Choroid plexus epithelial cell (primary cell): ENCODE measurements around the gene RPS6KB2.

Experiments used
- DNase-seq: peaks from one replicate; pipeline ENCODE4 v3.0.0-alpha.2; 2010; ENCODE audit warnings: low read depth
- H3K4me3 ChIP-seq: 2 replicates; pipeline ENCODE4 v1.5.1; 2011; ENCODE audit warnings: low read depth, mild to moderate bottlenecking, control low read depth, low read length, moderate library complexity
- TF ChIP-seq, protein P1 (sequence below): conservative IDR thresholded peaks from 2 replicates; pipeline ENCODE4 v1.5.1; 2011; ENCODE audit warnings: low read depth, mild to moderate bottlenecking, control low read depth, inconsistent platforms, low read length, moderate library complexity

RPS6KB2 gene

DNA sequence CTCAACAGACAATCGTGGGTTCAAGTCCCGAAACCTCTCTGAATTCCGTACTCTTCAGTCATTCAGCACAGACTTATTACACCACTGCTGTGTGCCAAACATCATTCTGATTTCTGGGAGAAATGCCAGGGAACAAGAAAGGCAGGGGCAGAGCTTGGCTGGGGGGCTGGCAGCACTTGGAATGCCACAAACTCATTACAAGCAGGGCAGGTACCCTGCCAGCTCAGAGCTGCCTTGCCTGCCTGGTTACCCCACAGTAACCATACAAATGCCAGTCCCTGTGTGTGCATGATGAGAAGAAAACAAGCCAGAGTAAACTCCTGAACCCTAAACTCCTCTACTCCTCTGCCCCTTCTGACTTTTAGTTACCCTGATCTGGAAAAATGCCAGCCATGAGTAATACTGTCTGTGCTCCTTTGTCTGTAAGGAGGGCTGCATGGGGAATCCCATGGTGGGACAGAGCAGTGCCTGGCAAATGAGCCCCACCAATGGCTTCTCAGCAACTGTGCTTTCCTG, 43.4 kb upstream of the RPS6KB2 start:
- TF ChIP-seq, protein P1, sequence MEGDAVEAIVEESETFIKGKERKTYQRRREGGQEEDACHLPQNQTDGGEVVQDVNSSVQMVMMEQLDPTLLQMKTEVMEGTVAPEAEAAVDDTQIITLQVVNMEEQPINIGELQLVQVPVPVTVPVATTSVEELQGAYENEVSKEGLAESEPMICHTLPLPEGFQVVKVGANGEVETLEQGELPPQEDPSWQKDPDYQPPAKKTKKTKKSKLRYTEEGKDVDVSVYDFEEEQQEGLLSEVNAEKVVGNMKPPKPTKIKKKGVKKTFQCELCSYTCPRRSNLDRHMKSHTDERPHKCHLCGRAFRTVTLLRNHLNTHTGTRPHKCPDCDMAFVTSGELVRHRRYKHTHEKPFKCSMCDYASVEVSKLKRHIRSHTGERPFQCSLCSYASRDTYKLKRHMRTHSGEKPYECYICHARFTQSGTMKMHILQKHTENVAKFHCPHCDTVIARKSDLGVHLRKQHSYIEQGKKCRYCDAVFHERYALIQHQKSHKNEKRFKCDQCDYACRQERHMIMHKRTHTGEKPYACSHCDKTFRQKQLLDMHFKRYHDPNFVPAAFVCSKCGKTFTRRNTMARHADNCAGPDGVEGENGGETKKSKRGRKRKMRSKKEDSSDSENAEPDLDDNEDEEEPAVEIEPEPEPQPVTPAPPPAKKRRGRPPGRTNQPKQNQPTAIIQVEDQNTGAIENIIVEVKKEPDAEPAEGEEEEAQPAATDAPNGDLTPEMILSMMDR: no peak
- peak; percentile 42 for DNase-seq
- no peak overlapping the region for H3K4me3 ChIP-seq

DNA sequence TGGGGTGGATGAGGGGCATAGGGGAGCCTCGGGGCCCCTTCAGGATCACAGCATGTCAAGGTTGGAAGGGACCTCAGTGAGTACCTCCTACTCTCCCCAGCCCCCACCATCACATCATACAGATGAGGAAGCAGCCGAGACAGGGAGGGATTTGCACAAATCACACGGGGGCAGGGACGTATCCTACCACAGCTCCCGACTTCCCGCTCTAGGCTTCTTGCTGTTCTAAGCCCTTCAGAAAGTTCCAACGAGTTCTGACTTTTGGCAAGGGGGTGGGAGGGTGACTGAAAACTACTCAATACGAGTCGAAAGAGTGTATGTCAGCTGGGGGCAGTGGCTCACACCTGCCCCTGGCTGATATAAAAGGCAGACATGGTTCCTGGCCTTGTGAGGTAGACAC, 41.2 kb upstream of the RPS6KB2 start:
- TF ChIP-seq, protein P1: no peak
- no peak overlapping the region for H3K4me3 ChIP-seq
- DNase-seq: no peak

DNA sequence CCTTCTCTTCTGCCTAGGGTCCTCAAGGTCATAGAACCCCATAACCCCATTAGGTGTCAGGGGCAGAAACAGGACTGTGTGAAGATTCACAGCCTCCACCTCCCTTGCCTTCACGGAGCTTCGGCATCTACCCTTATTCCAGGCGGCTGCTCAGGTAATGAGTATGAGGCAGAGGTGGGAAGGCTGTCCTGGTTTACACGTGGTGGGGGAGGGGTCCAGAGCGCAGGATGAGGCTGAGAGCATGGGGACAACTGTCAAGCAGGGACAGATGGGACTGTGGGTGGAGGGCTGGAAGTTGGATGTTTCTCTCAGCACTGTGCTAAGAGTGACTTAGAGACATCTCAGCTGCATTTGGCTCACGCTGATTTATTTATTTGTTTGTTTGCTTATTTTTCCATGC, 40.8 kb upstream of the RPS6KB2 start:
- TF ChIP-seq, protein P1: no peak
- DNase-seq: no peak
- no peak overlapping the region for H3K4me3 ChIP-seq

DNA sequence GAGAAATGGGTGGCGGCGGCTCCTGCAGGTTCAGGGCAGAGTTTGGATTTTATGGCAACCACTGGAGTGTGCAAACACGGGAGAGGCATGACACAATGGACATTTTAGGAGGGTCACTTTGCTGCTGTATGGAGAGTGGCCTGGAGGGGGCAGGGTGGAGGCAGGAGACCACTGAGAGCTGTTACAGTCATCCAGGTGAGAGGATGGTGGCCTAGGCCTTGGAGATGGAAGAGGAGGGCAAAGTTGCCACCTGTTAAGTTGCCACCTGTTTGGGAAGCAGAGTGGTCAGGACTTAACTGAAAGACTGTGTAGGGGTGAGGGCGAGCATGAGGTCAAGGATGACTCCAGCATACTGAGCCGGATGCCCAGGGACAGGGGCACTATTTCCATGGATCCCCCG, 38.8 kb upstream of the RPS6KB2 start:
- DNase-seq: no peak
- no peak overlapping the region for H3K4me3 ChIP-seq
- TF ChIP-seq, protein P1: peak; percentile 72

DNA sequence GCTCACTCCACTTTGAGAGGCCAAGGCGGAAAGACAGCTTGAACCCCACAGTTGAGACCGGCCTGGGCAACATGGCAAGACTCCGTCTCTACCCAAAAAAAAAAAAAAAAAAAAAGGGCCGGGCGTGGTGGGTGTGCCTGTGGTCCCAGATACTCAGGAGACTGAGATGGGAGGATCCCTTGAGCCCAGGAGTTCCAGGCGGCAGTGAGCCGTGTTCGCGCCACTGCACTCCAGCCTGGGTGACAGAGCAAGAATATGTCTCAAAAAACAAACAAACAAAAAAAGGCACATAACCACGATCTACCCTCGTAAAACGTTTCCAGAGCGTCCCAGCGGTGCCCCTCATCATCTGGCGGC, 37.4 kb upstream of the RPS6KB2 start:
- TF ChIP-seq, protein P1: no peak
- H3K4me3 ChIP-seq: peak overlapping the region; percentile 93
- DNase-seq: no peak

DNA sequence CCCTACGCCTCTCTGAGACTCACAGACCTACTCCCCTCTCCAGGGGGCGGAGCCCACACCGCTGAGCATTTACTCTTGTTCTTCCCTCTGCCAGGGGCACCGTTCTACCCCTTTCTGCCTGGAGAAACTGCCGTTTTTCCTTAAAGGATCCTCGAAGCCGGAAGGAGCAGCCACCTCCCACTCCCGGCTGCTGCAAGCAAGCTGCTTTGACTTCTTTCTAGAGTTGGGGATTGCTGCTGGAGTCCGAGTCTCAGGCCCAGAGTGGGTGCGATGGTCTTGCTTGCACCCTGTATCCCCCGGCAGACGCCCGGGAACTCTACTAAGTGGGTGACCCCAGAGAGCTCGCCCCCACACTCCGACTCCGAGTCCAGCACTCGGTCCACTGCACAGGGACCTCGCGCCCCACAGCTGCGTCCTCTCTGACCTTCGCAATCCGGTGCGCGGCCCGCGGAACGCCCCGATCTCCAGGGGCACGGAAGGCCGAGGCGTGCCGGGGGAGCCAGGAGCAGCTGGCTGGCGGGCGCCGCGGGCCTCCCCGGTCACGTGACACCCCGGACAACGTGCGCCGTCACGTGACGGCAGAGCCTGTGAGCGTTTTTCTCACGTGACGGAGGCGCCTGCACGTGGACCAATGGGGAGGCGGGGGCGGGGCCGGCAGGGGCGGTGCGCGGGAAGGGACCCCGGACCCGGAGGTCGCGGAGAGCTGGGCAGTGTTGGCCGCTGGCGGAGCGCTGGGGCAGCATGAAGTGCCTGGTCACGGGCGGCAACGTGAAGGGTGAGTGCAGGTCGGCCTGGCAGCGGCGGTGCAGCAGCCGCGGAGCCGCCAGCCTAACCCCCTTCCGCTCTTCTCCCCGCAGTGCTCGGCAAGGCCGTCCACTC, 36.8 kb upstream of the RPS6KB2 start, which contains the start of gene RAD9A:
TSS of gene RAD9A (plus strand) at position 683 of the 879 bp plus-strand sequence. CDS start at position 742, 59 bp downstream.
- TF ChIP-seq, protein P1: peak; percentile 1
- peak within 1 kb of the TSS; percentile 93 for H3K4me3 ChIP-seq
- DNase-seq: peak; percentile 94
